GM21576 (cell line): ENCODE measurements around the gene MAD2L2.

Source experiments
- ATAC-seq: cut with Tn5 transposase; IDR thresholded peaks from one replicate; pipeline ENCODE4 v1.9.1; 2021; ENCODE audit warnings: mild to moderate bottlenecking, moderate library complexity; ENCODE audit not compliant: unreplicated experiment

Gene MAD2L2

GRCh38 chr1:11684070-11684469, 3.1 kb upstream of the MAD2L2 start:
- ATAC-seq: no peak

- ATAC-seq: no peak
These were observed 1.9 kb upstream of the MAD2L2 start for GRCh38 chr1:11682799-11683198.

- no peak for ATAC-seq
These were observed 1.4 kb upstream of the MAD2L2 start for GRCh38 chr1:11682287-11682771.

GRCh38 chr1:11680270-11681070, 478 bp downstream of the MAD2L2 start:
- peak; percentile 32 for ATAC-seq

DNA sequence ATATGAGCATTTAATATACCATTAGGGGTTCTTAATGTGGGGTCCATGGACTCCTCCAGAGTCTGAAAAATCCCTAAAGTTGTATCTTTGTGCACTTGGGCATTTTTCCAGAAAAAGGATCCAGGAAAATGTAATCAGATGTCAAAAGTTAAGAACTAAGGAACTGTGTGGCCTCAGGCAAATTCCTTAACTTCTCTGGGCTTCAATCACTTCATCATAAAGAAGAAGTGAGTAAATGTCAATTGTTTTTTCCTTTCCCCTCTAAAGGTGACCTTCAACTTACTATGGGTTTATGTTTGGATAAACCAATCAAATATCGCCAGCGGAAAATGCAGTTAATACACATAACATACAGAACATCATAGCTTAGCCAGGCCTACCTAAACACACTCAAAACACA, 2.5 kb downstream of the MAD2L2 start:
- no peak for ATAC-seq

GRCh38 chr1:11676386-11677103, 4.4 kb downstream of the MAD2L2 start:
- no peak for ATAC-seq

- no peak for ATAC-seq
These were observed 5.6 kb downstream of the MAD2L2 start for GRCh38 chr1:11675325-11675724.

DNA sequence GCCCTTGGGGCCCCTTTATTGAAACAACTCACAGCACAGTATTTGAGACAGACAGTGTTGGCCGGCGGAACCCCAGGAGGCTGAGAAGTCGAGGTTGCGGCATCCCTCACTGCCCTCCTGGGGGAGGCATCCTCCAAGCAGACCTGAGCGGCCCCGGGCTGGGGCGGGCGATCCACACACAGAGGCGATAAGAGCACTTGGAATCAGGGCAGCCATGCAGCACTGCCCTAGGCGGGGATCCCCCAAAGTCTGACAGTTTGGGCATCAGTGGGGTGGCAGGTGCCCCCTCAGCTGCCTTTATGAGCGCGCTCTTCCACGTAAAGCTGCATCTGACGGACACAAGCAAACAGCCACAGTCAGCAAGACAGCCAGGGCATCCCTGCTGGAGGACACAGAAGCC, 6.5 kb downstream of the MAD2L2 start:
- ATAC-seq: no peak

GRCh38 chr1:11673089-11673769, 7.7 kb downstream of the MAD2L2 start:
- no peak for ATAC-seq

GRCh38 chr1:11671544-11672286, 9.2 kb downstream of the MAD2L2 start:
- ATAC-seq: no peak

GRCh38 chr1:11671205-11671543, 9.8 kb downstream of the MAD2L2 start:
- no peak for ATAC-seq

GRCh38 chr1:11670747-11671146, 10.2 kb downstream of the MAD2L2 start:
- ATAC-seq: no peak

DNA sequence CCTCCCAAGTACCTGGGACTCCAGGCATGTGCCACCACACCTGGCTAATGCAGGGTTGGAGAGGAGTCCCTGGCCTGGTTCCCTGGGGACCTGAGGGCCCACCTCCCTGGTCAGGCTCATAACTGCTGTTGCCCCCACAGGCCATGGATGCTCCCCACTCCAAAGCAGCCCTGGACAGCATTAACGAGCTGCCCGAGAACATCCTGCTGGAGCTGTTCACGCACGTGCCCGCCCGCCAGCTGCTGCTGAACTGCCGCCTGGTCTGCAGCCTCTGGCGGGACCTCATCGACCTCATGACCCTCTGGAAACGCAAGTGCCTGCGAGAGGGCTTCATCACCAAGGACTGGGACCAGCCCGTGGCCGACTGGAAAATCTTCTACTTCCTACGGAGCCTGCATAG, 12.4 kb downstream of the MAD2L2 start:
- no peak for ATAC-seq

DNA sequence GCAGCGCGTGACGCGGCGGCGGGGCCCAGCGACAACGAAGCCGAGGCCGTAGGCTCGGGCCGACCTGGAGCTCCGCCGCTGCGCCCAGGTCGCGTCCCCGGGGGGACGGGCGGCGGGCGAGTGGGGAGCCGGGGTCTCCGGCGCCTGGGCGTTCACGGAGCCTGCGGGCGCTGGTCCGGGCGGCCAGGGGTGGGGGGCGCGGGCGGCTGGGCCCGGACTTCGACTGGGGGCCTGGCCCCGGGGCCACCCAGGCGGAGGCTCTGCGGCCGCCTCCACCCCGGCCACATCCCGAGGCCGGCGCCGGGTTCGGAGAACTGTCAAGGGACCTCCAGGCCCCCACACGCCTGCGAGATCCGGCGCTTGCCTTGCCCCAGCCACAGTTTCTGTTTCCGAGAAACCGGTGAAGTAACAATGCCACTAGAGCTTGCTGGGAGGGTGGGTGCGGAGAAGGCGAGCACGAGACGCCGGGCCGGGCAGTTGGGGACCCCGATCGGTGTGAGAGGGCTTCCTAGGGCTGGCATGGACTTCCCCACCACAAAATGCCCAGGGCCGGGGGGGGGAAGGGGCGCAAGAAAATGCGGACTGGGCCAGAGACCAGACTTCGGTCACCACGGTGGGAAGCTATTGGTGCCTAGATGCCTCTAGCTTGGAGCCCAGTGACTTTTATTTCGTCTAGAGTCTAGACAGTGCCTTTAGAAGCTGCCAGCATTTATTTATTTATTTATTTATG, 16.4 kb downstream of the MAD2L2 start:
- peak; percentile 44 for ATAC-seq

DNA sequence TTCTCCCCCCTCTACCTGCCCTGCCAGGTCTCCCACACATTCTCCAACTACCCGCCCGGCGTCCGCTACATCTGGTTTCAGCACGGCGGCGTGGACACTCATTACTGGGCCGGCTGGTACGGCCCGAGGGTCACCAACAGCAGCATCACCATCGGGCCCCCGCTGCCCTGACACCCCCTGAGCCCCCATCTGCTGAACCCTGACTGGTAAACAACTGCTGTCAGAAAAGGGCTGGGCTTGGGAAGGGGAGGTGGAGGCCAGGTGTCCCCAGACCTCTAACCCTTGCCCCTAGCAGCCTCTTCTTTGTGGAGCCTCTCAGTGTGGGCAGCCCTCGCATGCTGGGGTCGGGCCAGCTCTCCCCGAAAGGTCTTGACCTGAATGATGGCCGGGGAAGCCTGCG, 19.8 kb downstream of the MAD2L2 start:
- no peak for ATAC-seq

DNA sequence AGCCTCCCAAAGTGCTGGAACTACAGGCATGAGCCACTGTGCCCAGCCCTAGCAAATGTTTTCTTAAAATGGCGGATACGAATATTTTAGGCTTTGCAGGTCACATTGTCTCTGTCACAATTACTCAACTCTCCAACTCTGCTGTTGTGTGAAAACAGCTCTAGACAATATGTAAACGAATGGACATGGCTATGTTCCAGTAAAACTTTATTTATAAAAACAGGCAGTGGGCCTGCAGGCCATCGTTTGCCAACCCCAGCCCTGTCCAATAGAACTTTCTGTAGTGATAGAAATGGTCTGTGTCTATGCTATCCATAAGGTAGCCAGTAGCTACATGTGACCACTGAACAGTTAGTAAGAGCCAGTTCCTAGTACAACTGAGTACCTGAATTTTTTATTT, 21.2 kb downstream of the MAD2L2 start:
- no peak for ATAC-seq

- ATAC-seq: no peak
These were observed 22.4 kb downstream of the MAD2L2 start for GRCh38 chr1:11658542-11658941.

- no peak for ATAC-seq
These were observed 23.3 kb downstream of the MAD2L2 start for GRCh38 chr1:11657654-11658053.

DNA sequence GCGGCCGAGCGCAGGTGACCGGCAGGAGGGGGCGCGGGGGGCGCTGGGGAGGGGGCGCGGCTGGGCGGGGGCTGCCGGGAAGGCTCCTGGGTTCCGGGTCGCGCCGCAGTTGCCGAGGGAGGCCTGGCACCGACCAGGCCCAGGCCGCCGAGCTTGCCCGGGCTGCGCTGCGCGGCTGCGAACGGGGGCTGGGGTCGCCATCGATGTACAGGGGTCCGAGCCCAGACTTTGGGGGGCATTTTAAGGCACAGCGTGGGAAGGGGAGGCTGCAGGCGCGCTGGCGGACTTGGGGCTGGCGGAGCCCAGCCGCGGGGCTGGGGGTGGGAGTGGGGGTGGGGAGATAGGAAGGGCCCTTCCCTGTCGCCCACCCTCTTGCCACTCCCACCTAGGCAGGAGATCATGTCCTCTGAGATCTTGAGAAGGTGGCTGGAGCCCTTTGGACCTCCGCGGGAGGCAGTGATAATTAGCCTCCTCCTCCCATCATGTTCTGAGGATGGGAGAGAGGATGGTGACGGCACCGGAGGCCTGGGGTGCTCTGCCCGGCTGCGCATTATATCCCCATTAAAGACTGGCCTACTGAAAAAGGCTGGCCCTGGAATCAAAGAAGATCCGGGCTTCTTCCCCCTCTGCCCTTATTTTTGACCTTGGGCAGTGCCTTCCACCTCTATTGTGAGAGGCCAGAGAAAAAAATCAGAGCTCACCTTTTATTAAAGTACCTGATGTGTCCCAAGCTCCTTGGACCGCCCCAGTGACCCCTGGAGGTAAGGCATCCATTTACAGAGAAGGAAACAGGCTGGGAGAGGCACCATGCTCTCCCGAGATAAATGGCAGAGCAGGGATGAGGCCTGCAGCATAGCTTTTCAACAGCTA, 25.8 kb downstream of the MAD2L2 start:
- ATAC-seq: no peak
